ENCODE measurements around the gene MED13L. TPM values are rescaled to one million over a fixed set of nuclear protein-coding genes. Genes with fewer than 3 reads are reported as not detected.

MED13L gene
- total RNA-seq (2014; rRNA removed; shearing (Covaris generic)) = 42.2 and 42.4 TPM in 2 replicates

DNA sequence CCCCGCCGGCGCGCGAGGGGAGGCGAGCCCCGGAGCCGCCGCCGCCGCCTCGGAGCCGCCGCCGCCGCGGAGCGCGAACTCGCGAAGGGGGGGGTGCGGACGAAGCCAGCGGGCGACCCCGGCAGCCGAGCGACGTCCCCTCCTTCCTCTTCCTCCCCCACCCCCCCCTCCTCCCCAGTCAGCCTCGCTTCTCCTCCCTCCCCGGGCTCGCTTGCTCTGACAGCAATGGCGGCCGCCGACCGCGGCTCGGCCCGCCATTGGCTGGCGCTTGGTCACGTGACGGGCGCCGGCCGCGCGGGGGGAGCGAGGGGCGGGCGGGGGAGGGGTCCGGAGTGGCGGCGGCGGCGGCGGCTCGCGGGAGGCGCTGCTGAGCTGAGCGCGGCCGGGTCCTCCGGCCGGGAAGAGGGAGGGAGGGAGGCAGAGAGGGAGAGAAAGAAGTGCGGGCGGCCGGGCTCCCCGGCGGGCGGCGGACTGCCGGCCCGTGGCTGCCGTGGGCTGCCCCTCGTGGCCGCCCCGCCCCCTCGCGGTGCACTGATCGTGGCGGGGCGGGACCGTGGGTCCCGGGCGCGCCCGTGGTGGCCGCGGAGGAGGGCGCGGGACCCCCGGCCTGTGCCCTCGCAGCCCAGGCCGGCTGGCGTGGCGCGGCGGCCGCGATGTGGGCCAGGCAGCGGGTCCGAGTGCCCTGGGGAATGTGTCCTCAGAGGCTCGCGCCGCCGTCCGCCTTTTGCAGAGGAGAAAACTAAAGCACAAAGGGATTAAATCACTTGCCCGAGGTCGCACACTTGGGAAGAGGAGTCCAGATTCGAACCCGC, at the start of gene MED13L:
TSS of gene MED13L (minus strand) at position 227 of the 812 bp plus-strand sequence. CDS start 562 bp downstream, outside the sequence.

Small RNAs within 50 kb of the gene (small RNA-seq; reads per million reads assigned to genes)
- gene MIR620 (not detected), gene RNU6-1188P (not detected), gene SNRPGP18 (not detected)
